GM19328 (cell line): ENCODE data around the gene KIAA1328.

ENCODE experiments used
- ATAC-seq: cut with Tn5 transposase; IDR thresholded peaks from one replicate; pipeline ENCODE4 v1.9.1; 2021; ENCODE audit warnings: mild to moderate bottlenecking, moderate library complexity; ENCODE audit not compliant: unreplicated experiment

Gene KIAA1328

GRCh38 chr18:37272226-37272625 lies 443.3 kb downstream of the KIAA1328 start:
- no peak for ATAC-seq

GRCh38 chr18:37272841-37273240 lies 443.9 kb downstream of the KIAA1328 start:
- ATAC-seq = no peak

DNA sequence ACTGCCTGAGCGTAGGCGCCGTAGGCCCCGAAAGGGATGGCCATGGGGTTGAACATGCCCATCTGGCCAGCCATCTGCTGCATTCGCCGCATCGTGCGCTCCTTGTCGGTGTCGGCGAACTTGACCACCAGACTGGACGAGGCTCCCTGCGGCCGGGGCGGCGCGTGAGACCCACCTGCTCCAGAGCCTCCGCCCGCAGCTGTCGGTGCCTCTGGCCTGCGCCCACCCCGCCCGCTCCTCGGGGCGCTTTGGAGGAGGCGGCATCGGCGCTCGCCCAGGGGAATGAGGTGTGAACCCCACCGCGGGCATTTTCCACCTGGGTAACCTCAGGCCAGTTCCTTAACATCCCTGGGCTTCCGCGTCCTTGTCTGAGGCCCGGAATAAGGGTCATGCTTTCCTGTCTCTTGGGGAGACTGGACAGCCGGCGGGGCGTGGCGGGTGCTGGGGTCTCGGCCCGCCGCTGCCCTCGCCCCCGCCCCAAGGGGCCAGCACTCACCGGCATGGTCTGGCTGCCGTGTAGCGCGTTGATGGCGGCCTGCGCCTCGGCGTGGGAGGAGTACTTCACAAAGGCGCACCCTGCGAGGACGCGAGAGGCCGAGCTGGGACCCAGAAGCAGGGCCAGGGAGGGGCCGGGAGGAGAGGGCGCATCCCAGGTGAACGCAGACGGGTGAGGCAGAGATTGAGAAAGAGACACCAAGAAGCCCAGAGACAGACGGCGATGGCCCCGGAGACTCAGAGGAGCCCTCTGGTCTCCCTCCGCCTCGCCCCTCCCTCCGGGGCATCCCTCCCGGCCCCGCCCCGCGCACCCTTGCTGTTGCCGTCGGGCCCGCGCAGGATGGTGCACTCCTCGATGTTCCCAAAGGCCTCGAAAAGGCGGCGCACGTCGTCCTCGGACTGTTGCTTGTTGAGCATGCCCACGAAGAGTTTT lies 445.6 kb downstream of the KIAA1328 start:
- ATAC-seq = no peak

- no peak for ATAC-seq
Measured at GRCh38 chr18:37275237-37275741, 446.4 kb downstream of the KIAA1328 start.

GRCh38 chr18:37276111-37276890 lies 447.4 kb downstream of the KIAA1328 start:
- ATAC-seq = no peak

DNA sequence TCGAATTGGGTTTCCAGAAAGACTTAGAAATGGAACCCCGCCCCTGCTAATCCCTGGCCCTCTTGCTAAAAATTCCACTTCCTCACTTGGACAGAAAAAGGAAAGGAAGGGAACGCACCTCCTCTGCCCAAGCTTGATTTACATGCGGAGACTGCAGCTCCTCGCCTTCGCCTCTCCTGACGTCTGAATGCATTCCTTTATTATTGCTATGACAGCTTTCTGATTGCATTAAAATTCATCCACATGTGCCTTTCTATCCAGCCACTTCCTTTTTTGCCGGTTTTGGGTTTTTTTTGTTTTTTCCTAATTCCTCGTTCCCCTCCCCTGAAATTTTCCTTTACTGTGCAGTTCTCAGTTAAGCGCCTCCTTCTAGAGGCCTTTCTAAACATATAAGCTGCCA lies 448.9 kb downstream of the KIAA1328 start:
- no peak for ATAC-seq
